HTR-8/SVneo (cell line): ENCODE data around the gene BCOR.

ENCODE experiments used
- DNase-seq: peaks from one replicate; pipeline ENCODE4 v3.0.0; 2011; ENCODE audit warnings: low spot score, mixed read lengths; ENCODE audit not compliant: insufficient read length
- FAIRE-seq: peaks from 2 replicates; lab custom pipeline; 2011; peaks lifted over from hg19 to GRCh38; lab: Jason Lieb, UNC

BCOR gene

DNA sequence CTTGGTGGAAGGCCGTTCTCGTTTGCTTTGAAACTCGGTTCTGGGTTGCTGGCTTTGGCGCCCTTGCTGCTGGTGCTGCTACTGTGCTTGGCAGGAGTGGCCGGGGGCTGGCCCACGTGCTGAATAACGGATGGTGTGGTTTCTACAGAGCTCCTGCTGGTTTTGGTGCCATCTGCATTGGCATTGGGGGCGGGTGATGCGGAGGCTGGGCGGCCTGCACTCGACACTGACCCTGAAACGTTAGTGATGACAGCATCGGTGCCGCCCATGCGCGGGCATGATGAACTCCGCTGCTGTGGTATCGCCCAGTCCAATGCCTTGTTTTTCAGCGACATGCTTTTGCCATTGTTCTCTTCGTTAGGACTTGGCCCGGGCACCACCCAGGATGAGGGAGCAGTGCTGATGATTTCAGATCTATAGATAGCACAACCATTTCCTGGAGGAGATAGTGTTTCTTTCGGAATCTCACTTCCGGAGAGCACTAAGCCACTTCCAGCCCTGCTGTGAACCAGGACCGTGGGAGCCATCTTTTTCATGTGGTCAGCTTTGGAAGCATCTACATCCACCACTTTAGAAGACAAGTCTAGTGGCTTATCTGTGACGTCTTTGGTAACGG is 24.2 kb downstream of the BCOR start:
- FAIRE-seq (no peak), DNase-seq (no peak)

DNA sequence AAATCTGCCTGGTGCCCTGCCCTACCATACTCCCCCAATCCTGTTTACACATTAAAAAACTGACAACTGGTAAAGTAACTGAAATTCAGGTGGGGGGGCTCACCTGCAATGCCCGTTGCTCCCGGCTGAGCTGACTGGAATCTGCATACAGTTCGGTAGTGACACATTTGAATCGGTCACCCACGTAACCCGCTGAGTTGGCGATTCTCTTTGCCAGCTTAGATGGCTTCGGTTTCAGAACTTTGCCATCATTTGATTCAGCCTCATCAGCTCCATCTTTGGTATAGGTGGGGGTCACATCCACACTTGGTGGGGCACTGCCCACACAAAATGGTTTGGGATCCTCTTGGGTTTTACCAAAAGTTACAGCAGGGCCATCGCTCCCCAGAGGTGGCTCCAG is 25.5 kb downstream of the BCOR start:
- no peak for FAIRE-seq
- no peak for DNase-seq

DNA sequence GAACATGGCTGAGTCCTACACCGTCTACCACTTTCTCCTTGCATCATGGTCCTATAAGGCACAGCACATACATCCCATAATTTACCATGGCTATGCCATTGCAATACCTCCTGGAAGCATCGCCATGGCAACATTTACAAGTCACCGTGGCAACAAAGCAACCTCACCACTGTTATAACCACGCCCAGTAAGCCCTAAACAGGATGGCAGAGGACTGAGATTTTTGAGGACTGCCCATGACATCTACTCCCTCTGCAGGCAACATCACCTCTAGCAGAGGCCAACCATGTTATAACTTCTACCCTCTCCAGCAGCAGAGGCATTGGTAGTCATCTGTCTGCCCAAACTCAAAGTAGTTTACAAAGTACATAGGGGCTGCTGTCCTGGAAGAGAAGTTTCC is 29.7 kb downstream of the BCOR start:
- DNase-seq (no peak), FAIRE-seq (no peak)

DNA sequence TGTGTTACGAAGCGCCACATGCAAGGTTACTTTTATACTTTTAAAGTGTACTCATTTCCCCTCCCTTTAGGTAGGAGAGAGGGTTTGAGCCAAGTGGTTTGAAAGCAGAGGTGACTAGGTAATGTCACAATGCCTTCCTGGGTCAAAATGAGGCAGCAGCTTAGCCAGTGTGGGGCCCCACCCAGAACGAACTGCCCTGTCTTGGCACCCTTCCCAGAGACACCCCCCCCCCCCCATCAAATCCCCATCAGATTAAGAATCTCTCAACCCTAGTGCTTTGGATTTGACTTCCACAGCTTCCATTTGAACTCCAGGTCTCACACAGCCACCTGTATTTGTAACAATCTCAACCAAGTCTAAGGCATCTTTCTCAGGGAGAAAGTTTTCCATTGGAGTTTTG is 31.1 kb downstream of the BCOR start:
- DNase-seq (no peak), FAIRE-seq (no peak)

DNA sequence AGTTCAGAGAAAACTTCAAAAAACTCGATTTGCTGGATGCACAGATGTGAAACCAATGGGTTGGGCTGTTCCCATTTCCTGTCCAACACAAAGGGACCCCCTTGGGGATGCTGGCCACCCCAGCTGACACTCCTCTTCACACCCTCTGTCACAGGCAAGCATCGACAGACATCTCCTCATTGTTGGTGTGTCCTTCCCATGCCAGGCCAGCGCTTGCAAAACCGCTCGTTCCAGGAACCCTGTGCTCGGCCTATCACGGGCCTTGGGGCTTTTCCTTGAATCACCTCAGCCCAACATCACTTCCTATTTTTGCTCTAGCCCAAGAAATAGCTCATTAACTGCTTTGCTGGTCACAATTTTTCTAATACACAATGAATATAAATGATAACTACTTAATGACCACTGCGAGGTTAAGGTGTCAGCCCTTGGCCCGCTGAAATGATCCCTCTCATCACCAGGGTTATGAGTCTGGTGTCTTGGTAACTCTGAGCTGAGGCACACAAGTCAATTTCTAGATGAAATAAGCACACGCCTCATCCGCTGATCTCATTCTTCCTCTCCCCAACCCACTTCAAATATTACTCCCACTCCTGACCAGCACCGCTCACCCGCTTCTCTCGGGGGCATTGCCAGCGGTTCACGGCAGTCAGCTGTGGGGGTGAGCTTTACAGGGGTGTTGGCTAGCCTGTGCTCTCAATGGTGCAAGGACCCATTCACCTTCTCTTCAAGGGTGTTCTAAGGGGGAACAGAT is 32.3 kb downstream of the BCOR start:
- no peak for DNase-seq
- FAIRE-seq: no peak

DNA sequence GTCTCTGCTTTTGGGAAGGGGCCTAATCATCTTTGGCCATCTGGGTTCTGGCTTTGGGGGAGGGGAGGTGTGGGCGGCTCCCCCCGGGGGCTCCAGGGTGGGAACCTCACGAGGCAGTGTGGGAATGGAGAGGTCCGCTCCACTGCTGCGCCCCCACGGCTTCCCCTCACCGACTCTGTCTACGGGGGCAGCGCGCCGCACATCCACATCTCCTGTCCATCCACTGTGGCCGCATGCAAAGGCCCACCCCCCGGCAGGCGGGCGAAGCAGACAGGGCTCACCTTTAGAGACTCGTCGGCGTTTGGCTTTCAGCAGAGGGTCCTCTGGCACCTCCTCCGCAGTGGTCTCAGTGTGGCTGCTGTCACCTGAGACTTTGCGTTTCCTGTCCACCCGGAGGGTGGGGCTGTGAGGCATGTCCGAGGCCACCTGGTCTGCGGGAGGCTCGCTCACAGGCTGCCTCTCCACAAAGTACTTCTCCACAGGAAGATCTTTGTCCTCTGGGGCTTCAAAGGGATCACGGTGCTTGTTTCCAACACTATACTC is 33.6 kb downstream of the BCOR start:
- no peak for DNase-seq
- FAIRE-seq: no peak

DNA sequence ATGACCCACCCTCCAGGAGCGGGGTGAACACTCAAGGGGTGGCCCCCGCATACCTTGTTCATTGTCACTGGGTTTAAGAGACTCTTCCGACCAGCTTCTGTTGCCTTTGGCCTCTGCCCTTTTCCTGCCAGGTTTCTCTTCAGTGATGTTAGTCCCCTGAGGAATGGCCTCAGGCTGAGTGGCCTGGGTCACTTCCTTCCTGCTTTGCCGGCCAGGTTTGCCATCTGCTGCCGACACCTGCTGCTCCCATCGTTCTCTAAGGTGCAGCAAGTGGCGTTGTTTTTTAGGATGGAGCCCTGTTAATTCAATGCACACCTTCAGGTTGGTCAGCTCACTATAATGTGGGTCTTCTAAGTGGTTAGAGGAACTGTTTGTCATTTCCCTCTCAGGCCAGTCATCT is 34.2 kb downstream of the BCOR start:
- FAIRE-seq: no peak
- no peak for DNase-seq

DNA sequence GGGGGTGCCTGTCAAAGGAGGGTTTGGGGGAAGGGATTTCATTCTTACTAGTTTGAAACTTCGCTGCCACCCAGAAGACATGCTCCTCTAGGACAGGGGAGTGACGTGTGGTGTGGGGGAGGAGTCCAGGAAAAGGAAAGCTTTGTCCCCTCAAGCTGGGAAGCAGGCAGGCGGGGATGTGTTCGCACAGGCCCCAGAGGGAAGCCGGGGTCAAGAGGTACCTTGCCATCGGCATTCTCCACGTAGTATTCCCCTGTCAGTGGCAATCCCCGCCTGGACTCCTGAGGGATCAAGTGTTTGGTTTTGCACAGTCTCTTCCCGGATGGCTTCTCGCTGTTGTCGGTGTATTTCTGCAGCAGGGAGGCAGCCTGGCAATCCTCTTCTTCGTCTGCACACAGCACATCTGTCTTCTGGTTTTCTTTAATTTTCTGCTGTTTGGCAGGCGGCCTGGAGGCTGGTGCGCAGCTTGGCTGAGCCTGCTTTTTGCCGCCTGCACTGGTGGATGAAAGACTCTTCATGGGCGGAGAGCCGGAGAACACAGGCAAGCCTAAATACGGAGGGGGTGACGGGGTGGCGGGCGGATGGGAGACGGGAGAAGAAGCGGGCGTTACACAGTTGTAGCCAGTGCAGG is 35.1 kb downstream of the BCOR start:
- DNase-seq: no peak

DNA sequence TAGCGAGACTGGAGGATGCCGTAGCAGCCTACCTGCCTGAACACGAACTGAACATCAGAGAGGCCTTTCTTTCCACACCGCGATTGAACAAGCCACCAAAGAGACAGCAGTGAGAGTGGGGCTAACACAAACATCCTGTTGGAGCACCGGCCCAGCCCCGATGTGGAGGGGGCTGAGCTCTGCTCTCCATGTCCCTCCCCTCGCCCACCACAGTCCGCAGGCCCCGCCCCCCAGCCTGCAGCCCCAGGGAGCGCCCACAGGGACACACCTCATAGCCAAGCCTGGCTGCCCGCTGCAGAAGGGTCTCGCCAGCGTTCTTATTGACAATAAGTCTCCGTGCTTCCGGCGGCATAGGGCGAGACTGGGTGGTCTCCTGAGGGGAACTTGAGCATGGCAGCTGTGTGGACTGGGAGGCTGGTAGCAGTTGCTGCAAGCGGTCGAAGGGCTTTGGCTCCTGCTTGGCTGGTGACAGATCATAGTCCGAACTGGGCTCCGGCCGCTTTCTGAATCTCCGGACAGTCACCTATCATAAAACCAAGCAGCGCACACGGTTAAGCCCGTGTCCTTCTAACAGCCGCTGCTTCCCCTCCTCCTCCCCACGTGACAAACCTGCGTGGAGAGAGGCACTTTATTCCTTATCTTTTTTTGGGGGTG is 35.8 kb downstream of the BCOR start:
- DNase-seq: no peak
- no peak for FAIRE-seq

More for the DNA sequence above, 35.1 kb downstream of the BCOR start:
- FAIRE-seq: no peak

DNA sequence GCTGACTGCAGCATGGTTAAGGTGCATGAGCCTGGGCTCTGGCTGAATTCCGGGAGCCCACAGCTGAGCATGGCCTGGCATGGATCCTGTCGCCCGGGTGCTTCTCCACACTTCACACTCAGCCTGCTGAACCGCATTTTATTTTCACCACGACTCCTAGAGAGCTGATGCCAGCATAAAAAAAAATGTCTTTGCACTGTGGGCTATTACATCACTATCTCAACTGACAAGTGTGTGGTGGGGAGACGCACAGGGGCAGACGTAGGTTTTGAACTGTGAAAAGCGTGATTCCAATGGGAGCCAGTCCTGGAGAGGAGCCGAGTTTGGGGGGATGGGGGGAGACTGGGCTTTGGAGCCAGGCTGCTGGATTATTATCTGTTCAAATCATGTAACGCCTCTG is 36.8 kb downstream of the BCOR start:
- FAIRE-seq (no peak), DNase-seq (no peak)

DNA sequence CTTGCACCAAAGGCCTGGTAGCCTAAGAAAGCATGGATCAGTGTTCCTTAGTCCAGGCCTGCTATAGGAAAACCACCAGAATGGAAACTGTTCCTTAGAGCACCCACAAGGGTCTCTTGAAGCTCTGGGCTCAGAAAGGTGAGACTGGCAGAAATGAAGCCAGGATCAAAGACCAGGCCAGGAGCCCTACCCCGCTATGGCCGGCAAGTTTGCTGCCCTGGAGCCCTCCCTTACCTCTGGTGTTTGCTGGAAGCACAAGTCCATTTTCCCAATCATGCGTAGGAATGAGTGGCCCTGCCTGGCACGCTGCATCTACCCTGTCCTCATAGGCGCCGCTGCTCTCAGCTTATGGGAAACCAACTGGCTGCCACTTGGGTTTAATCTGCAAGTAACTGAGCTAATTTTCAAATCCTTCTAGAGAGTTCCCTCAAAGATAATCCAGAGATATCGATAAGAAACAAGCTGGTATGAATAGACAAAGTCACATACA is 37.4 kb downstream of the BCOR start:
- no peak for FAIRE-seq

DNA sequence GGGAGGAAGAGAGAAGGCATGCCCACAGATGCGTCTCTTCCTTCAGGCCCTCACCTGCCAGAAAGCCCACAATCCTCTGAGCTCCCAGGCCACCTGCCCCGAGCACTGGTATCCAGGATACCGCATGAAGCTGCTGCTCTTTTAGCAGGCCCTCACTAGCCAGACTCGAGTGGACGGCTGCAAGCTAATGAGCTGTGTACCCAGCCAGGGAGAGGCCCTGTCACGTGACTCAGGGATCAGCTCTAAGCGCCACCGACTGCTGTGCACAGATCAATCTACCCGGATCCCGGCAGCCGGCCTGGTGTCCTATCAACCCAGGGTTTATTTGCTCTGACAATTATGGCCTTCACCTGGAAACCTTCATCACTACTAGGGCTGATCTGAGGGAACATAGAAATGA is 39.0 kb downstream of the BCOR start:
- no peak for DNase-seq
- FAIRE-seq: no peak

More for the DNA sequence above, 37.4 kb downstream of the BCOR start:
- DNase-seq: no peak

DNA sequence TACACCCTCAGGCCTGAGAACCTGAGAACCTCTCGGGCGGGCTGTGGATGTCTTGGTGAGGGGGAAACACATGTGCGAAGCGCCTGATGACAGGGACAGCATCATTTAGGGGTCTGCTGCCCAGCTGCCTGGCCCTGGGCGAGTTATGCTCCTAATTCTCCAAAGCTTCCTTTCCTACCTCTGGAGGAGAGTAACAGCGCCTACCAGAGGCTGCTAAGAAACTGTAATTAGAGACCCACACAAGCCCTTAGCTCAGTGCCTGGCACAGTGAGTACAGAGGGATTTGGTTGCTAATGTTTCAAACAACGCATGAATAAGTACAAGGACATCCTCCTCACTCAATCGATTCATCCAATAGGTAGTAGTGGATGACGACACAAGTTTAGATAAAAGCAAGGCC is 40.4 kb downstream of the BCOR start:
- FAIRE-seq (no peak), DNase-seq (no peak)

DNA sequence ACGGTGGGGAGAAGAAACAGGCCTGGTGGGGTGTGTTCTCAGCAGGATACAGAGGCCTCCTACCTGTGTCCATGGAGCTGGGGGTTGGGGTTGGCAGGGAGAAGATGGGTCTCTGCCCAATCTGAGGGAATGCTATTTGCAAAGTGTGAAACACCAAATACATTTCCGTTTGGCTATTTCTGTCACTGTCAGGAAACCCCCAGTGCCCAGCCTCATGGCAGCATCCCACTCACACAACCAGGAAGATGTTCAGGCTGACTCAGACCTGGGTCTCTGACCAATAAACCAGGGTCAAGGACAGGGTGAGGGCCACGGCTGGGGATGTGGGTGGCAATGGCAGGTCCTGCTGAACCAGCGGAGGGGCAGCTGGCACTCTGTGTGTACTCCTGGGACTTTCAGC is 41.3 kb downstream of the BCOR start:
- FAIRE-seq (no peak), DNase-seq (no peak)

DNA sequence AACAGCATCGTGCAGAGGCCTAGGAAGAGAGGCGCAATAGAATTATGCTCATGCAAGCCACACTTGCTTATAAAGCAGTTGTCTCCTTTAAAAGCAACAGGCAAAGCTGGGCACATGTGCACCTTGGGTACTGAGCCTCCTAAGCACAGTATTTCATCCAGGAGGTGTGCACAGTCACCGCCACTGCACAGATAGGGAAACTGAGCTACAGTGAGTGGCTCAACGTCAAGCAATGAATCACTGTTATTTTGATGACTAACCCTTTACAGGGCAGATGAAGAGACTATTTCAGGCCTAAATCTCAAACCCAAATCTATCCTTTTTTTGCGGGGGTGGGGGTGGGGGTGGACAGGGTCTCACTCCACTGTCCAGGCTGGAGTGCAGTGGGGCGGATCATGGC is 42.3 kb downstream of the BCOR start:
- no peak for DNase-seq
- FAIRE-seq: no peak

DNA sequence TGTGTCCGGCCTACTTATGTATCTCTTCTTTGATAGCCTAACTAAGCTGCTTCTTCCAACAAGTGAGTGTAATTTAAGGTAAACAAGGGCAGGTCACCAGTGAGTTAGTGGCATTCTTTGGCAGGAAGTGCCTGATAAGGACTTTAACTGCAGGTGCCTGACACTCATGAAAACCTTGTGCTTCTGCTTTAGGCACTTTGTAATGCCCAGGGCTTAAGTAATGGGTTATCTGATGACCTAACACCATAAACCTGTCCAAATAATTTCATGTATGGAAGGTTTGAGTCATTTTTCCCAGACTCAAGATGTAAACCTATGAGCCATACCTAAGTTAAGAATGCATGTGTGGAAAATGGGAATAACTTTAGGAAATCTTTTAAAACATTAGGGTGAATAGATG is 43.0 kb downstream of the BCOR start:
- no peak for FAIRE-seq
- DNase-seq: no peak

DNA sequence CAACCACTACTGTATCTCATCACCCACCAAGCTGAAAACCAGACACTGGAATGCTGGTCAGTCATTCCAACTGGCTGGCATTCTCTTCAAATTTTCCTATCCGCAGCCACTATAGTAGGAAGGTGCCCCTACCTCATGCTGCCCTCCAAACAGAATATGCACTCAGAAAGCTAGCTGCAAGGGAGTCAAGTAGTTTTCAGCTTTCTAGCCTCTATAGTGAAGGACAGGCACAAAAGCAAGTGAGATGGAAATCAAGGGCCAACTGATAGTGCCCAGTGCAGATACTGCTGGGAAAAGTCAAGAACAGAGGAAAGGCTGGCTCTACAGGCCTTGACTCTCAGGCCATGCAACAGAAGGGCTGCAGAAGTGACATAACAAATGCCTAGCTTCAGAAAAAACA is 47.2 kb downstream of the BCOR start:
- FAIRE-seq (no peak), DNase-seq (no peak)

DNA sequence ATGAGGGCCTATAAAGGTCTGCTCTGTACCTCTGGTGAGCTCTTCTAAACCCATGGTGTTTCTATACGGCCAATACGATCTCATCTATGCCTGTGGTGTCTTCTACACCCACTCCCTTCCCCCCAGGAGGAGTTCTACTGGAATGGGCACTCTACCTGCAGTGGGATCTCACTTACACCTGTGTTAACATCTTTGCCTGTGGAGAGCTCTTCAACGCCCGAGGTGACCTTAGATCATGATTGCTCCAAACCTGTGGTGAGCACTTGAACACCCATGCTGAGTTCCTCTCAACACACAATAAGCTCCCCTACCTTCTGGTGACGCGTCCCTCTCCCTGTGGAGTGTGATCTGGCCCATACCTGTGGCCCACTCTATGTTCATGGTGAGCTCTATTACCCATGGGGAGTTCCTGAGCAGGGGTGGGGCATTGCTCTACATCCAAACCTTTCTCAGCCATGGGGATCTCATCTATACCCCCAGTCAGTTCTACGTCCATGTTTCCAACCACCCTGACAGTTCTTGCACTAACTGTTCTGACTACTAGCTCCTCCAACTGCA is 48.6 kb downstream of the BCOR start:
- DNase-seq (no peak), FAIRE-seq (no peak)

DNA sequence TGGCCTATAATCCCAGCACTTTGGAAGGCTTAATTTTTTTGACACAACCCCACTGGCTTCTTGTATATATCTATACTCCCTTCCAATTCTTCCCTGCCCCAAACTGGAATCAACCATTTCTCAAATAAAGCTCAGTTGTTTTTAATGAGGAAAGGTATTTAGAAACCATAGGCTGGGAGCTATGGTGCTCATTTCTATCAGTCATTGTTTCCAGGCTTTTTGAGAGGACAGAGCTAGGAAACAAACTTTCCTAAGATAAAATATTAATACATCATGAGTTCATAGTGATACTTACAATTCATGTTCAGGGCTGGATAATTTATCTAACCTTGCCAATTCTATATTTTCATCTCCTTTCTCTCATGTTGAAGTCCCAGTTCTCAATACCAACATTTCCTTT is 50.3 kb downstream of the BCOR start:
- DNase-seq (no peak), FAIRE-seq (no peak)

DNA sequence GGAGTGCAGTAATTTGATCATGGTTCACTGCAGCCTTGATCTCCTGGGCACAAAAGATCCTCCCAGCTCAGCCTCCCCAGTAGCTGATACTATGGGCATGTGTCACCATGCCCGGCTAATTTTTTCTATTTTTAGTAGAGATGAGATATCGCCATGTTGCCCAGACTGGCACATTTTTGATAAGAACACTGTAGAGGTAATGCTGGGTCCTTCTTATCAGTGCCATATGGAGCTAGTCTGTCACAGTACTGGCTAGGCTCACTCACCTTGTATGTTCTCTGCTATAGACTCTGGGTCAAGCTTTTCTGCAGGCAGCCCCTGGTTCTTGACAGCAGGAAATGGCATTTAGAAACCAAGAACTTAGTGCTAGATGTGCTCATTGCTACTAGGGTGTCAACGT is 53.9 kb downstream of the BCOR start:
- FAIRE-seq: no peak

More for the DNA sequence above, 53.9 kb downstream of the BCOR start:
- DNase-seq: no peak
